Measurements from ENCODE around the gene TNFRSF1A. TPM values are rescaled to one million over a fixed set of nuclear protein-coding genes. Genes with fewer than 3 reads are reported as not detected.

Gene TNFRSF1A
- total and polyA plus RNA-seq, 2 of the 13 experiments (the other 11 are each of a cell fraction or from before 2014, with no cell fraction given) = 41.5 to 61.2 TPM

DNA sequence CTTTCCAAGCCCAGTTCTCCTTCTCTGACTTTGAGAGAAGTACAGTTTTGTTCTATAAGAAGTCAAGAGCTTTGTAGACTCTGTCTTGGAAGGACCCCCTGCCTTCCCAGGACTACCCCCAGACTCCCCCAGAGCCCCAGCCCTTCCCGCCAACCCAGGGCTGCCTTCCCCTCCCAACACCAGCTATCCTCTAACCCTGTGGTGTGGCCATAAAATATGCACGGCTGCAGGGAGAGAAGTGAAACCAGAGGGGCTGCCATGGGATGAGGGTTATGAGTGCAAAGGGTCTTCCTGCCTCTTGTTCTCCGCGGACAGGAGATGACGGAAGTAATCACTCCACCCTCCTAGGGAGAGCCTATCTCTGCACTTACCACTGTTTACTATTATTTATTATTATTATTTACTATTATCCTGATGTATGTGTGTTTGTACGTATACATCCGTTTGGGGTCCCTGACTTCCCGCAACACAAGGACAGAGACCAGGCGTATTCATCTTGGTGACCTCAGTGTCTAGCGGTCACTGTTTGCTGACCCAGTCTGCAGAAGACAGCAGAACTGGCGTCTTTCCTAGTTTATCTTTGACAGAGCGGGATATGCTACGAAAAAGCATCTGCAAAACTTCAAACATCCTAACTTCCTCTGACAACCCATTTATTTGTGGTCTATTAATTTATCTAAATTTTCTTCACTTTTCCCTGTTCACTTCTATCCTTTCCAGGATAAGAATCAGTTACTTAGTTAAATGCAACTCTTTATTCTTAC lies 37.0 kb upstream of the TNFRSF1A start:
- Histone ChIP-seq H3K27me3 (ENCODE audit: control insufficient read depth in 1 of 2, insufficient read depth in 2 of 2, low read length in 2 of 2) (peaks cover 0 to 16% of the 10 kb centered on the region in 2 experiments; a peak in 3 of 5 replicates), H3K27ac (ENCODE audit: extremely low read length, insufficient read depth, low read length) (no peak overlapping the region), H3K79me2 (ENCODE audit: insufficient read depth, low read length) (peaks cover 9% of the 10 kb centered on the region), H3K9ac (ENCODE audit: insufficient read depth, low read depth, low read length) (no peak overlapping the region), H2AFZ (ENCODE audit: low read length) (no peak overlapping the region), H3K9me3 (ENCODE audit: low read length) (no peaks in the 10 kb centered on the region), H3K4me3 (replicated peaks in 1 of 3; ENCODE audit: insufficient read depth in 1 of 3, low read depth in 2 of 3, low read length in 3 of 3) (no peak overlapping the region), H3K36me3 (replicated peaks in 1 of 2; ENCODE audit: control insufficient read depth in 1 of 2, insufficient read depth in 2 of 2, low read length in 2 of 2) (no peaks in the 10 kb centered on the region), H3K4me1 (ENCODE audit: insufficient read depth, low read length) (peaks cover 66% of the 10 kb centered on the region), H3K4me2 (ENCODE audit: low read depth, low read length) (no peak overlapping the region), H4K20me1 (ENCODE audit: insufficient read depth, low read length) (no peaks in the 10 kb centered on the region)
- WGBS (ENCODE audit: low lambda C conversion rate) = 78% methylated on average over 13 of the region's 13 CpGs
- ChIA-PET POLR2A (interaction anchor here (1.2 to 7.2 kb wide), 3 partner anchors 6 to 52 kb away, joined by 4 to 136 read pairs (median 4); partner anchors contain the start of gene SCNN1A), CTCF (ENCODE audit: low intra/inter-chr PET ratio, low total read pairs) (no interaction called here)
- in situ Hi-C loops (cut with HindIII; ENCODE audit: extremely low pct_ligation_motif_present, low pct_unique_long_range_greater_than_20kb) (no loop called here), intact Hi-C loops (cut with micrococcal nuclease; ENCODE audit: unreplicated experiment) (no loop called here)
- no peak for DNase-seq (ENCODE audit: low spot score)
- ATAC-seq = no peak
- no TSS peak for BruUV-seq (replicated peaks)
- FAIRE-seq = no peak
- TF ChIP-seq, protein P1, sequence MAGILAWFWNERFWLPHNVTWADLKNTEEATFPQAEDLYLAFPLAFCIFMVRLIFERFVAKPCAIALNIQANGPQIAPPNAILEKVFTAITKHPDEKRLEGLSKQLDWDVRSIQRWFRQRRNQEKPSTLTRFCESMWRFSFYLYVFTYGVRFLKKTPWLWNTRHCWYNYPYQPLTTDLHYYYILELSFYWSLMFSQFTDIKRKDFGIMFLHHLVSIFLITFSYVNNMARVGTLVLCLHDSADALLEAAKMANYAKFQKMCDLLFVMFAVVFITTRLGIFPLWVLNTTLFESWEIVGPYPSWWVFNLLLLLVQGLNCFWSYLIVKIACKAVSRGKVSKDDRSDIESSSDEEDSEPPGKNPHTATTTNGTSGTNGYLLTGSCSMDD (CRISPR knock-in tag; IDR thresholded peaks at IDR 0.05) = no peak
- no peak for TF ChIP-seq ZNF761 (CRISPR knock-in tag; conservative IDR thresholded peaks at IDR 0.05)
- no peak for TF ChIP-seq MTA3 (CRISPR knock-in tag; IDR thresholded peaks at IDR 0.05)
- TF ChIP-seq, protein P2, sequence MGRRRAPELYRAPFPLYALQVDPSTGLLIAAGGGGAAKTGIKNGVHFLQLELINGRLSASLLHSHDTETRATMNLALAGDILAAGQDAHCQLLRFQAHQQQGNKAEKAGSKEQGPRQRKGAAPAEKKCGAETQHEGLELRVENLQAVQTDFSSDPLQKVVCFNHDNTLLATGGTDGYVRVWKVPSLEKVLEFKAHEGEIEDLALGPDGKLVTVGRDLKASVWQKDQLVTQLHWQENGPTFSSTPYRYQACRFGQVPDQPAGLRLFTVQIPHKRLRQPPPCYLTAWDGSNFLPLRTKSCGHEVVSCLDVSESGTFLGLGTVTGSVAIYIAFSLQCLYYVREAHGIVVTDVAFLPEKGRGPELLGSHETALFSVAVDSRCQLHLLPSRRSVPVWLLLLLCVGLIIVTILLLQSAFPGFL (CRISPR knock-in tag; IDR thresholded peaks at IDR 0.05) = no peak
- no peak for TF ChIP-seq ZNF678 (CRISPR knock-in tag; IDR thresholded peaks at IDR 0.05)
- TF ChIP-seq SNRNP70 (IDR thresholded peaks at IDR 0.05; ENCODE audit: low read depth, low read length) = no peak
- TF ChIP-seq FOXJ3 (CRISPR knock-in tag; IDR thresholded peaks at IDR 0.05; ENCODE audit: borderline replicate concordance) = no peak
- no peak for TF ChIP-seq ZNF704 (CRISPR knock-in tag; IDR thresholded peaks at IDR 0.05; ENCODE audit: borderline replicate concordance)
- TF ChIP-seq KDM4B (CRISPR knock-in tag; IDR thresholded peaks at IDR 0.05) = no peak
- TF ChIP-seq, protein P3, sequence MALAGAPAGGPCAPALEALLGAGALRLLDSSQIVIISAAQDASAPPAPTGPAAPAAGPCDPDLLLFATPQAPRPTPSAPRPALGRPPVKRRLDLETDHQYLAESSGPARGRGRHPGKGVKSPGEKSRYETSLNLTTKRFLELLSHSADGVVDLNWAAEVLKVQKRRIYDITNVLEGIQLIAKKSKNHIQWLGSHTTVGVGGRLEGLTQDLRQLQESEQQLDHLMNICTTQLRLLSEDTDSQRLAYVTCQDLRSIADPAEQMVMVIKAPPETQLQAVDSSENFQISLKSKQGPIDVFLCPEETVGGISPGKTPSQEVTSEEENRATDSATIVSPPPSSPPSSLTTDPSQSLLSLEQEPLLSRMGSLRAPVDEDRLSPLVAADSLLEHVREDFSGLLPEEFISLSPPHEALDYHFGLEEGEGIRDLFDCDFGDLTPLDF (CRISPR knock-in tag; IDR thresholded peaks at IDR 0.05) = no peak
- TF ChIP-seq HNRNPLL (IDR thresholded peaks at IDR 0.05; ENCODE audit: low read depth, low read length, poor library complexity, severe bottlenecking) = no peak
- no peak for TF ChIP-seq HHEX (CRISPR knock-in tag; IDR thresholded peaks at IDR 0.05)
- no peak for TF ChIP-seq DZIP1 (CRISPR knock-in tag; IDR thresholded peaks at IDR 0.05)
- TF ChIP-seq SIN3B (IDR thresholded peaks at IDR 0.05; ENCODE audit: low read length) = no peak
